ENCODE results near the gene SIGLEC1.

Gene SIGLEC1

DNA sequence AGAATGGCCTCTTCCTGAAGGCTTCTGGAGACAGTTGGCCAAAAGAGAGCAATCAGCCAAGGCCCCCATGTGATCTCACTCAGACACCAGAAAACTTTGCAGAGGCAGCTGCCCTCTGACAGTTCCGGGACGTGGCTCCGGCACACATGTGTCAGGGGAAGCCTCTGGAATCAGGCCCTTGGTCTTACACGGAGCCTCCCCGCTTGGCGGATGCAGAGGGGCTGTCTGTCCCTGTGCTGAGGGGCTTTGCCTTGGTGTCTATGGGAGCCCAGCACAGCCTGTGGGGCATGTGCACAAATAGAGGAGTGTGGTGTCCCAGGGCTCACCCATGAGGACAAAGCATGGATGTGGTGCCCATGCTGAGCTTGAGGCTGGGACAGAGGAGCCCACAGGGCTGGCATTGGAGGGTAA is 13.8 kb downstream of the SIGLEC1 start:
- no peak for DNase-seq

DNA sequence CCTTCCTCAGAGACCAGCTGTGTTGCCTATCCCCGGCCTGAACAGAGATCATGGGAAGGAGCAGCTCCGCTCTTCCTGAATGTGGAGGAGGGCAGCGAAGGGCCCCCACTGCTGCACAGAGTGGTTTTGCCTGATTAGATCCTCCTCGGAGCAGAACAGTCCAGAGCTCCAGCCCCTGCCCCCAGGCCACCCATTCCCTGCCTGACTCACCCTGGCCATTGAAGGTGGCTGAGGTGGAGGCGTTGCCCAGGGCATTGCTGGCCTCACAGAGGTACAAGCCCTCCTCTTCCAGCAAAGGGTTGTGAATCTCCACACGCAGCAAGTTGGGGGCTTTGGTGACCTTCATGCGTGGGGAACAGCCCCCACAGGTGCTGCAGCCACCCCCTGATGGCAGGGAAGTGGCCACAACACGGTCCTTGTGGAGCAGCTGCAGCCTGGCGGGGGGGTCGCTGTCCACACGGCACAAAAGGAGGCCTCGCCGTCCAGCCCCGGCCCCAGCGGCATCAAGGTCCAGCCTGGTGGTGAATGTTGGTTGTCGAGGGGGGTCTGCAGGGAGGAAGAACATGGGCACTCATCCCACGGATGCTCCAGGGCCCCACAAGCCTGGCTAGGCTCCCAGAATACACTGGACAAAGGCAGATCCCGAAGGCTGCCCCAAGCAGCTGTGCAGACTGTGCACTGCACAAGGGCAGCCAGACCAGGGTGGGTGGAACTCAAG is 14.7 kb downstream of the SIGLEC1 start:
- DNase-seq = no peak

DNA sequence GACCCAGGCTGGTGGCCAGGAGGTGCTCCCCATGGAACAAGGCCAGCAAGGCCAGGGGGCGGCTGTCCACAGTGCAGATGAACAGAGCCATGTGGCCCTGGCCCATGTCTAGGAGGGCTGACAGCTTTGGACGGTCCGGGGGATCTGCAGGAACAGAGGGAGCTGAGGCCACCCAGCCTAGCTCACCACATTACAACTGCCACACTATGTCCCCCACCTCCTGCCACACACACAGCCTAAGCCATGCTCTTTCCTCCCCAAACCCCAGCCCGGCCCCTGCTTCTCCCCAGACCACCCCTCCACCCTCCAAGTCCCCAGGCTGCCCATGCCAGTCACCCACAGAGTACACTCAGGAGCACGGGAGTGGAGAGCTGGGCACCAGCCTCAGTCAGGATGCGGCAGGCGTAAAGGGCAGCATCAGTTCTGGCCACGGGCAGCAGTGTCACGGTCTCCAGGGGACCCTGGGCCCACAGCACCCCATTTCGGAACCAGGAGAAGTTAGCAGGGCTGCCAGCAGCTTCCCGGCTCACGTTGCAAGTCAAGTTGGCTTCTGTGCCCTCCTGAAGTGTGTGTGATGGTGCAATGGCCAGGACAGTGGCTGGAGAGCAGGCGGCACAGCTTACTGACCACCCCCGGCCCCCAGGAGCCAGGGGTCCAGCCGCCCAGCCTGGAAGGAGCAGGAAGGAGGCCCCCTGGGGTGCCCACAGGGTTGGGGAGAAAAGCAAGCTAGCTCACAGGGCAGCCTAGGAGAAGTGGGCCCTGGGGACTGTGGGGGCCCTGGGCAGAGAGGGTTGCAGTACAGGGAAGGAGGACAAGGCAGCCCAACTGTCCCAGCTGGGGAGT is 15.4 kb downstream of the SIGLEC1 start:
- DNase-seq = no peak

DNA sequence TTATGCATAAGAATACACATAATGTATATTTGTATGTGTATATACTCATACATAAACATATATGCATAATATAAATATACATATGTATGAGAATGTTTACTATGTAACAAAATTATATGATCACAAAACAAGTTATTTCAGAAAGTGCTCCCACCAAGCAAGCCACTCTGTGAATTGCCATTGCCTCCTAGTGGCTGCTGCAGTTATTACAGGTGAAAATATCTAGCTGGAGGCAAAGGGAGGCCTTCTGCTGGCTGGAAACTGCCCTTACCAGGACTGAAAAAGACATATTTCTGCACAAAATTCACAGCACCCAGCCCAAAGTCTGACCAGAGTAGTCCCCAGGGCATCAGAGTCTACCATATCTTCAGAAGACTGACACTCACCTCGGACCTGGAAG is 16.2 kb downstream of the SIGLEC1 start:
- no peak for DNase-seq

DNA sequence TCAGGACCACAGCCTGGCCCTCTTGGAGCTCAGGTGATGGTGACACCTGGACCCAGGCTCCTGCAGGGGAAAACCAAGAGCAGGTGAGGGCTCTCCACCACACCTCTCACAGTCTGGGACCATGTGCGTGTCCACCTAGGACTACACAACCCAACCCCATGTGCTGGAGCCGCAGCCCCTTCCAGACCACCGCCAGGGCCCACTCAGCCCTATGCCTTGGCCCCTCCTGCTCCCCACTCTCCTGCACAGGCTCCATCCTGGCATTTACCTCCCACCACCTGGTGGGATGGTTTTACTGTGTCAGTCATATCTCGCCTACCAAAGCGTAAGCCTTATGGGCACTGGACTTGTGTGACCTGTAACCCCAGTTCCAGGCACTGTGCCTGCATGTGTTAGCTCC is 17.5 kb downstream of the SIGLEC1 start:
- DNase-seq = no peak

DNA sequence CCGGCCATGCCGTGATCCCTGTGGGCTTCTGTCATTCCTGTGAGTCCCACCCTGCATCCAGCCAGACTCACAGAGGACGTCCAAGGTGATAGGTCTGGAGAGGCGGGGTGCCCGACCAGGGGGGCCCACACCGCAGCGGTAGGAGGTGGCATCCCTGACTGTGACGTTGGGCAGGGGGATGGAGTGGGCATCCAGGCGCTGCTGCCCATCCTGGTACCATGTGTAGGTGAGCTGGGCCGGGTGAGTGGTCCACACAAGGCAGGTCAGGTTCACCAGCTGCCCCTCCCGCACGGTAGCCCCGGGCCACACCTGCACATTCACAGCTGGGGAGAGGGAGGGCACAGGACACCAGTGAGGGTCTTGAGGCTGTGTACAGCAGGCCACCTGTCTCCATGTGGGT is 19.0 kb downstream of the SIGLEC1 start:
- DNase-seq = no peak

DNA sequence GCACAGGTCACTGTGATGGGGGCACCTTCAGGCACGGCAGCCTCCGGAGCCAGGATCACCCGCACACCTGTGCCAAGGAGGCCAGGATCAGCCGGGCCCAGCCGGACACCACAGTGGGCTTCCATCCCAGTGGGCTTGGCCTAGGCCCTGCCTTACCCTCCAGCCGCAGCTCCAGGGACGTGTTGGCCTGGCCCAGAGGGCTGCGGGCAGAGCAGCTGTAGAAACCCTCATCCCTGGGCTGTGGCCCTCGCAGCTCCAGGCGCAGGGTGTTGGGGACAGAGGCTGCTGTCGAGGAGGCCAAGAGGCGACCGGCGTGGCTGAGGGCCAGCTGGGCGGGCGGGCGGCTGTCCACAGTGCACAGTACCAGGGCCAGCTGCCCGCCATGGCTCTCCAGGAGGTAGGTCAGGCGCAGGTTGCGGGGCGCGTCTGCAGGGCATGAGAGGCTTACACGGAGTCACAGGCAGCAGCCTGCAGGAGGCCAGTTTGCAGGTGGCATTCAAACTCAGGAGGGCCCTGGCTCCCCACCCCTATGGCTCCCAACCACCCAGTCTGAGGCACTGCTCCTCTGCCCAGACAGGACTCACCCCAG is 19.6 kb downstream of the SIGLEC1 start:
- DNase-seq = no peak

DNA sequence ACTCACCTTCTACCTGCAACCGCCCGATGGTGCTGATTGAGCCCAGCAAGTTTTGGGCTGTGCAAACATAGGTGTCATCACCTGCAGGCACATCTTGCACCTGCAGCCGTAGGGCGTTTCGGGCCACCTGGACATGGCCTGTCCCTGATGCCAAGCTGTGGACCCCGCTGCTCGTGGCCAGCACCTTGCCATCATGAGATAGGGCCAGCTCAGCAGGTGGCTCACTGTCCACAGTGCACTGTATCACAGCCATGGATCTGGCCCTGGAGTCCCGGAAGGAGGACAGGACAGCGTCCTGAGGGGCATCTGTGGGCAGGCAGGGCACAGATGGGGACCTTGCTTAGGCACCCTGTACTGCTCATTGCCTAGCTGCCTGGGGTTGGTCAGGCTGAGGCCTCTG is 20.5 kb downstream of the SIGLEC1 start:
- no peak for DNase-seq

DNA sequence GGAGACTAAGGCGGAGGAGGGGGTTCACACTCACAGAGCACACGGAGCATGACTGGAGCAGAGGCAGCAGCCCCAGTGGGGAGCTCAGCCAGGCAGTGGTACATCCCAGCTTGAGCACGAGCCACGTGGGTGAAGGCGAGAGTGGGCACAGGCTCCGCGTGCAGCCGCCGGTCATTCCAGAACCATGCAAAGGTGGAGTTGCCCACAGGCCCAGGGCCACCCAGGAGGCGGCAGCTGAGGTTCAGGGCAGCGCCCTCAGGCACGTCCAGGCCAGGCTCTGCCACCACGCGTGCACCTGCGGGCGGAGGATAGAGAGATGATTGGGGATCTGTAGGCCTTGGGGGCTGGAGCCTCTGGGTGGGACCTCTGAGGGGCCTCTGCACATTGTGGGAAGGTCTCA is 21.1 kb downstream of the SIGLEC1 start:
- DNase-seq = no peak

DNA sequence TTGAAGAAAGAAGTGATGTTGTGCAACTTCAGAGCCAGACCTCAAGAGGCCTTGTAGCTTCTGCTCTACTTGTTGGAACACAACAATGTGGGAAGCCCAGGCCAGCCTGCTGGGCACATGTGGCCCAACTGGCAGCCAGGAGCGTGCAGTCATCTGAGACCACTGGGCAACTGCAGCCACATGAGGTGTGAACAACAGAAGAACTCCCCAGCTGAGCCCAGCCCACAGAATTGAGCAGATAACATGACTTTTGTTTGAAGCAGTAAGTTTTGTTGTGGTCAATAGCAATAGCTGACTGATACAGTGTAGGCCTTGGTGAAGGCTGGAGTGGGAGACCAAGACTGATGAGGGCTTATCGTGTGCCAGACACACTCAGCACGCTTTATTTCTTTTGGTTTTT is 22.0 kb downstream of the SIGLEC1 start:
- DNase-seq = no peak

DNA sequence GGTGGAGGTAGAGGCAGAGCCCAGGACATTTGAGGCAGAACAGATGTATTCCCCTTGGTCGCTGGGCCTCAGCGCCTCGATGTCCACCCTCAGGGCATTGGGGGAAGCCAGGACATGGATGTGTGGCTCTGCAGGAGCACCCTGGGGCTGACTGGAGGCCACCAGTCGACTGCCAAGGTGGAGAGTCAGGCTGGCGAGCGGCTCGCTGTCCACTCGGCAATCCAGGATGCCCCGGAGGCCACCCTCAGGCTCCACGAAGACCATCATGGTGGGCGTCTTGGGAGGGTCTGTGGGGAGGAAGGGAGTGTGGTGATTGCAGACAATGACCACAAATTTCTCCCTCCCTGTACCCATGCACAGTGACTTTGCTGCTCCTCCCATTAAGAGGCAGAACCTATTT is 22.4 kb downstream of the SIGLEC1 start:
- DNase-seq = no peak

DNA sequence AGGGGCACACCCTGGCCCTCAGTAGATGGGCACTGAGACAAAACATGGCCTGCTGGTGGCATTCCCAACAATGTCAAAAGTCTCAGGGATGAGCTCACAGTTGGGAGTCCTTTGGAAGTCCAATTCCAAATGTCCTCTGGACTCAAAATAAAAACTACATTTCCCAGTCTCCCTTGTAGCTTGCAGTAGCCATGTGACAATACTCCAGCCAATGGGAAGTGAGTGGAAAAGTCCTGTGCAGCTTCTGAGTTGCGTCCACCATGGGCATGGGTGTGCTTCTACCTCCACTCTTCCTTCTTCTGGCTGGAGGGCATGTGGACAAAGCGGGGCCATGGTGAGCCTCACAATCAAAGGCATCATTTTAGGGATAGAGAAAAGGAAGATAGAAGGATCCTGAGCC is 24.7 kb downstream of the SIGLEC1 start:
- no peak for DNase-seq

DNA sequence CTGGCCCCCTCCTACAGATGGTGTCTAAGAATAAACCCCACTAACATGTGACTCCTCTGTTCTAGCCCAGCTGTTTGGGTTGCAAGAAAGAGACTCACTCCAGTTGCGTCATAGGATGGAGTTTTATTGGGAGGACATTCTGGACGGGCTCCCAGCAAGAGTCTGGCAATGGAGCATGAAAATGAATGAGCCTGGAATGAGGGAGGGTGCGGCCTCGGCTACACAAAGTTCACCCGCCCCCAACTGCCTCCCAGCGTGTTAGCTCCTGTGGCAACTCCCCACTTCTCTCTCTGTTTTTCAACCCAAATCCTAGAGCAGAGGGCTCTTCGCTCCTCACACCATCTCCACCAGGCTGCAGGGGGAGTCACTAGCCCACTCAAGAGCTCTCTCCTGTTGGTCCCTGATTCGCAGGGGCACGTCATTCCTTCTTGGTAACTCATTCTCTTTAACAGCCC is 25.5 kb downstream of the SIGLEC1 start:
- no peak for DNase-seq

DNA sequence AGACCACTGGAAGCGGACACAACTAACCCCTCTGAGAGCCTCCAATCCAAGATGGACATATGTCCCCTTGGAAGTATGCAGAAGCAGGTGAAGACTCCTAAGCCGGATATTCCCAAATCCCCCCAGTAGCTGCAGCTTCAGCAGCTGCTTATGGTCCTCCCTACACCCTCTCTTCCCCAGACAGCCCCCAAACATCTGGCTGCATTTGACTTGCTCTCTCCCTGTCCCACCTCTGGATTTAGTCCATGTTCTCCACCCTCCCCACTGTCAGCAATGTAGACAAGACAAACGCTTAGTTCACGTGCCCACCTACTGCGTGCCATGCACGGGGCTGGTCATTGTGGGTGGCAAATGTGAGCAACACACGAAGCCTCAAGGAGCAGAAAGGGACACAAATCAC is 26.0 kb downstream of the SIGLEC1 start:
- no peak for DNase-seq

DNA sequence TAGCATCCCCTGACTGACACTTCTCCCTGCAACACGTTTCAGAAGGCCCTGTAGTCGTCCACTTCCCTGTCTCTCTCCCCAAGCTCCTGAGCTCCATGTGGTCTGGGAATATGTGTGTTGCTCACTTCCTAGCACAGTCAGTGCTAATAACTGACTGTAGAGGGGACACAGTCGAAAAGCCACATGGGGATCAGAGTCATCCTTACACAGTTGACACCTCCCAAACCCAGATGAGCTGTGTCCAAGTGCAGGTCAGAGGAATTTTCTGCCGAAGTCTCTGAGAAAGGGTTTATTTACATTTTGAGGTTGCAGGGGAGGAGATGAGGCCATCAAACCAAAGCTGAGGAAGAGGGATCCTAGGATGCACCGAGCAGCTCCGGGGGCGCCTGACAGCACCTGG is 27.1 kb downstream of the SIGLEC1 start:
- no peak for DNase-seq

DNA sequence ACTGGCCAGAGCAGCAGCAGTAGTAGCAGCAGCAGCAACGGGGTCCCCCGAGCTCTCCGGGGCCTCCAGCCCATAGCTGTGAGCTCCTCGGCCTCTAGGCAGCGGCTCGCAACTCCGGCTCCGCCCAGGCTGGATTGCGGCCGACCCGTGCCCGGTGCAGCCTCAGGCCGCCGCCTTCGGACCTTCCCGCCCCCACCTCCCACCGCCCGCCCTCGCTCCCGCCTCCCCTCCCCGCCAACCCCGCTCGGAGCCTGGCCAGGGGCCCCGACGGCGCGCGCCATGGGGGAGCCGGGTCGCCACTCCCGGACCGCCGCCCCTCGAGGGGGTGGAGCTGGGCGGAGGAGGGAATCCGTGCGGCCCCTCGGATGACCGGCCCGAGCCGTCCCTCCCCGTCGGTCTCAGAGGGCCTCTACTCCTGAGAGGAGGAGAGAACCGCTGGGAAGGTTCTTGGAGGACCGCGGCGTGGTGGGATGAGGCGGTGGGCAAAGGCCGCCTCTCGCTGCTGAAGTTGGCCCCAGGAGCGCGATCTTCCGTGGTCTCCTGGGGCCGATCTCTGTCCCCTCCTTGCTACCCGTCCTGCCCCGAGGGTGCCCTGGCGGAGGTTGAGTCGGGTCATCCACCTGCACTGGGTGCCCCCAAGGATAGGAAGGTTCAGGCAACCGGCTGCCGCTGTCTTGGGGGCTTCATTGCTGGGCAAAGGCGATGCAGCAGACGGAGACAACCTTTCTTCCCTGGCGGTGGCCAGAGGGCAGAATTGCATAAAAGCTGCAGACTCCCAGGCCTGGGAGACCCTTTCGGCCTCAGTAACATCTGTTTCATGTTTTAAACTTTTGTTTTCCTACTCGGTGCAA is 30.2 kb downstream of the SIGLEC1 start, which contains the start of gene ADAM33:
ADAM33 (minus strand) TSS at position 80 of the 851 bp plus-strand sequence; CDS start at position 74, 6 bp downstream.
- DNase-seq = no peak

DNA sequence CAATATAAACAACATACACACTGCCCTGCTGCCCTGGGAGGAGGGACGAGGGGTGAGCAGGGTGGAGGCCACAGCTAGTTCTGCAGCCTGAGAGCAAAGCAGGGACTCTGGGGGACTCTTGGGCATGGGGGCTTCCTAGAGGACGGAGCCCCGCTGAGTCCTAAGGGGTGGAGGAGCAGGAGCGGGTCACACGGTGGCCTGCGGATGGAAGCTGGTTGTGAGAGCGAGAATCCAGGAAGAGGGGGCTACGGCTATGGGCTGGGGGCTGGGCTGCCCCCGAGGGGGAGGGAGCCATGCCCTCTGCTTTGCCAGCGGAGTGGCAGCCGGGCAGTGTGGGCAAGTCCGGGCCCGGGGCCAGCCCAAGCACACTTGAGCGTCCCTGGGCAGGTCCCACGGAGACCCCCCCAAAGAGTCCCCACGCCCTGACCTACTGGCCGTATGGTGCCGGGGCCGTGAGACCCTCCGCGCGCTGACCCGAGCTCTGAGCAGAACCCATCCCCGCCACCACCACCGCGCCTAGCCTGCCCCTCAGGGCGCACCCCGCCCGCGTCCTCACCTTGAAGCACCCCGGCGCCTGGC is 31.0 kb downstream of the SIGLEC1 start:
- no peak for DNase-seq

DNA sequence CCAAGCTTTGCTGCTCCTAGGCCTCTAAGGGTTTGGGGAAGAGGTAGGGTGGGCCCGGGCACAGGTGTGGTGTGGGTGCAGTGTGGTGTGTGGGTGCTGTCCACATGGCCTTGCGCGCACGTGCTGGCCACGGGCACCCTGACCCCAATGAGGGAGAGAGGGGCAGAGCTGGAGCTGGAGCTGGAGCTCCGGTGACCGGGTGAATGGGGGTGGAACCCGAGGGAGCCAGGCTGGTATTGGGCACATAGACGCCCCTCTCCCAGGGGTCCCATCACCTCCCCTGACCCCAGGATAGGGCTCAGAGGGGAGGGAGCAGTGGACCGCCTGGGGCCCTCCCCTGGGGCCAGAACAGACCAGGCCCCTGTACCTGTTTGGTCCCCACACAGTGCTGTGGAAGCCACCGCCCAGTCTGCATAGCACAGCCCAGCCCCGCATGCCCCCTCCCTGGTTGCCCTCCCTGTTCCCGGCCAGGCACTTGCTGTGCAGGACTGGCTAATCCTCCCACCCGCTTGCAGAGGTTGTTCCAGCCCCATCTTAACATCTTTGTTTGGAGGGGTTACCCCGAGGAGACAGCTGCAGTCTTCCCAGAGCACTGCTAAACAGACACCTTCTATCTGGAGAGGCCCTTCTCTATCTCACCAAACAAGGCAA is 31.6 kb downstream of the SIGLEC1 start:
- no peak for DNase-seq

DNA sequence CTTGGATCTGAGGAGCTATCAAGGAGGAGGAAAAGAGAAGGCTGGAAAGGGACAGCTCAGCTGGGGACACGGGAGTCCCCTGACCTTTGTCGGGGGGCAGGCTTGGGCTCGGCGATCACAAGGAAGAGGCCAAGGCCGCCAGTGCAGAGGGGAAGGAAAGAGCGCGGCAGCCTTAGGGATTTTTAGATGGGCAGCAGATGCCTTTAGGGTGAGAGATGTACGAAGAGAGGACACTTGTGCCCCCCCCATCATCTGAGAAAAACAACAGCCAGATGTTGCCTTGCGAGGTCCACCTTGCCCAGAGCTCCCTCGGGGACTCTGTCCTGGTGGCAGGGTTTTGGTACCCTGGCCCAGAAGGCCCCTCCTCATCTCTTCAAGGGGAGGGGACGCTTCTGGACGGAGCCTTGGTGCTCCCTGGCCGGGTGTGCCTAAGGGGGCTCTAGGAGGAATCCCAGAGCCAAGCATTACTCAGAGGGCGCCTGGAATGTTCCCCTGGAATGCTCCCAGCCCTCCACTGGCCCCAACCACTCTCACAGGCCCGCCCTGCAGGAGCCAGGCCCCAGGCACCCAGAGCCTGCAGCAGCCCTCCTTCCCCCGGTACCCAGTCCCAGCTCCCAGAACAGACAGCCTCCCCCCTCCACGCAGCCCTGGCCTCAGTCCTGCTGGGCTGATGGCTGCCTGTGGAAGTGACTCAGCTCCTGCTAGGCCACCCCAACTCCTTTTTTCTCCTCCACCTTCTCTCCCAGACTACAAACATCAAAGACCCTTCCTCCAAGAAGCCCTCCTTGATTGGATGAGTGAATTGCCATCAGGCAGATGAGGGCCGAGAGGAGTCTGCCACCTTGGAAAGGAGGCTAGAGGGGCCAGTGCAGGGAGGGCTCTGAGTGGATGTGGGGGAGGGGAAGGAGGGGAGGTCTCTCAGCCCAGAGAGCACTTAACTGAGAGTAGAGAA is 32.4 kb downstream of the SIGLEC1 start:
- DNase-seq = no peak

DNA sequence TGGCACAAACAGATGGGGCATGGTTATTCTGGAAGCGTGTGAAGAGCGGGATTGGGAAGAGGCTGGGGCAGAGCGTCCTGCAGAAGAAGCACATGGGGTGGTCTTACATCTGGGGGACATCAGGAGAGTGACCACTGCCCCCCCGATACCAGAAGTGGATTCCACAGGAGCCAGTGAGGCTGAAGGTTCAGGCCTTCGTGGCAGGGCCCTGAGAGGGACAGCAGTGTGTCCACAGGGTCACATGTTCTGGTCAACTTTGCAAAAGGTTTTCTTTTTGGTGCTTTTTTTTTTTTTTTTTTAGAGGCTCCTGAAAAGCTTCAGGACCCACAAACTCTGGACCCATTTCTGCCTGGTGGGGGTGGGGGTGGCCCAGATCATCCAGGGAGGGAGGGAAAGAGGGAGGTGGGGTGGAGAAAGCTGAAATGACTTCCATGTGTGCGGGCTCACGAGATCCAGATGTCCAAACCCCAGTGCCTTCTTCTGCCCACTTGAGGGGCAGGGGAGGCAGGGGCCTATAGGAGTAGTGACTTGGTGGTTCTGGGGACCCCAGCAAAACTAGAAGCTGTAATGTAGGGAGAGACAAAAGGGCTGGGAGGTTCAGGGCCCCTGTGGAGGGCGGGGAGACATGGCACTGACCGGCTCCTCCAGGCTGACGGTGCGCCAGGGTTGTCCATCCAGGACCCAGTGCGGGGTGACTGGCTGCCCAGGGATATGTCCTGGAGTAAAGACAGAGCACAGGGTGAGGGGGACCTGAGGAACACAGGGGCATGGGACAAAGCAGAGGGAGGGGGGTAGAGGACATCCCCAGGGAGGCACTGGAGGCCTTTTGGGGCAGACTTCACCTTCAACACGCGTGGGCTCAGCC is 33.3 kb downstream of the SIGLEC1 start:
- DNase-seq = no peak
